GM21825 (cell line): Measurements from ENCODE around the gene TRIM2.

Experiments used
- ATAC-seq: cut with Tn5 transposase; IDR thresholded peaks from one replicate; pipeline ENCODE4 v1.9.1; 2021; ENCODE audit warnings: mild to moderate bottlenecking, moderate library complexity; ENCODE audit not compliant: unreplicated experiment

The TRIM2 gene

DNA sequence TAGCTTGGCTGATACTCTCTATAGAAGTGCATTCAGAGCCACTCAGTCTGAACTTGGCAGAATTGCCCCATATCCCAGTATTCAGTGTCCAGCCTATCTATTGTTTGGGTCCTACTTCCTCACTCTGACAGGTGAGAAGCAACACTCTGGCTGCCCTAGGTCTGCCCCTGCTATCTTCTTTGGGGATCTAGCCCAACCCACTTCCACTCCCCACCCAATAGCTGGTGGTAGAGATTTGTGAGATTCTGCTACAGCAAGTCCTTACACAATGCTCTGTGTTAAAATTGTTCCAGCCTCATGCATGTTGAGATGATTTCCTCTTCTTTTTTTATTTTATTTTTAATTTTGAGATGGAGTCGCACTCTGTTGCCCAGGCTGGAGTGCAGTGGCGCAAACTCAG is 67.6 kb downstream of the TRIM2 start:
- no peak for ATAC-seq

DNA sequence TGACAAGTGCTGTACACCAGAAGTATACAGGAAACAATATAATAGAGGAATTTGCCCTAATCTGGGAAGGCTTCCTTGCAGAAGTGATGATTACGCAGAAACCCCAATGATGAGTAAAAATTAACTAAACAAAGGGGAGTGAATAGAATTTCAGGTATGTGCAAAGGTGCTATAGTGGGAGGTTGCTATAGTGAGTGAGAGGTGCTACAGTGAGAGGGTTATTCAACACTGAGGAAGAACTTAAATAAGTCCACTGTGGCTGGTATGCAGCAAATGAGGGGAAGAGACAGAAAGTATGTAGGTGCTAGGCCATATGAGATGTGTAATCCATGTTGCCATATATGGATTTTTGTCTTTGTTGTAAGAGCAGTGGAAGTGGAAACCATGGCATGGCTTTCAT is 69.5 kb downstream of the TRIM2 start:
- ATAC-seq: no peak

DNA sequence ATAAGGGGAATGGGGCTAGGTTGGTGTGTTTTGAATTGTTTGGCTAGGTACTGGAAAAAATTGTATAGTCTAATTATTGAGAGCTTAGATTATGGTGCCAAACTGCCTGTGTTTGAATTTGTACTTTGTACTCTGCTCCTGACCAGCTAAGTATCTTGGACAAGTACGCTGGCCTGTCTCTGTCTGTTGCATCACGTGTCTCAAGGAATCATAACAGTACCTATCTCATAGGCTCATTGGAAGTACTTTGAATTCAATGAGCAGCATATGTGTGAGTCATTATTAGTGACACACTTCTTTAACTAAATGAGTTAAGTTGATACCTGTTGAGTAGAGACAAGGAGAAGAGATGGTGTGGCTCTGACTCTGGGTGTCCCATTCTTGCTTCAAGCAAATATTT is 70.7 kb downstream of the TRIM2 start:
- ATAC-seq: no peak

DNA sequence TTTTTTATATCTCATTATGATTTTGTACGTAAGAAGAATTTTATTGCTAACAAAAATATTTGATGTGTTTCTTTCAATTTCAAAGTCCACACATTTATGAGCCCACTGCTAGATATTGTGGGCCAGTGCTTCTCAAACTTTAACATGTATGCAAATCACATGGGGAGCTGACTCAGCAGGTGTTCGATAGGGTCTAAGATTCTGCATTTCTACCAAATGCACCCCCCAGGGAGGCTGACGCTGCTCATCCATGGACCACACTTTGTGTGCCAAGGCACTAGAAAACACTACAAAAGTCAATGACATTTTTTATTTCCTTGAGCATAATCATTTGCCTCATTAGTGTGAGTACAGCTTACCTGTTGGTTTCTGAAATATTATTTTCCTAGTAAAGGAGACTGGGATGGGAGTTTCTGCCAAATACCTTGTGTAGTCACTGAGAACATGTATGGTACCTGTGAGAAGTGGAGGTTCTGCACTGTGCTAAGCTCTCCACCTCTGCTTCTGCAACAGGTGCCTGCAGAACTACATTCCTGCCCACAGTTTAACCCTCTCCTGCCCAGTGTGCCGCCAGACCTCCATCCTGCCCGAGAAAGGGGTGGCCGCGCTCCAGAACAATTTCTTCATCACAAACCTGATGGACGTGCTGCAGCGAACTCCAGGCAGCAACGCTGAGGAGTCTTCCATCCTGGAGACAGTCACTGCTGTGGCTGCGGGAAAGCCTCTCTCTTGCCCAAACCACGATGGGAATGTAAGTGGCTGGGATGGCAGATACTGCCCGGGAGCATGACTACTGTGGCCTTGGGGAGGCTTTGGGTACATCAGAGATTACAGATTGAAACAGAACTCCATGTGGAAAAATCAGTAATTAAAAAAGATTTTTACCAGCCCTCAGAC is 71.4 kb downstream of the TRIM2 start:
- ATAC-seq: no peak

DNA sequence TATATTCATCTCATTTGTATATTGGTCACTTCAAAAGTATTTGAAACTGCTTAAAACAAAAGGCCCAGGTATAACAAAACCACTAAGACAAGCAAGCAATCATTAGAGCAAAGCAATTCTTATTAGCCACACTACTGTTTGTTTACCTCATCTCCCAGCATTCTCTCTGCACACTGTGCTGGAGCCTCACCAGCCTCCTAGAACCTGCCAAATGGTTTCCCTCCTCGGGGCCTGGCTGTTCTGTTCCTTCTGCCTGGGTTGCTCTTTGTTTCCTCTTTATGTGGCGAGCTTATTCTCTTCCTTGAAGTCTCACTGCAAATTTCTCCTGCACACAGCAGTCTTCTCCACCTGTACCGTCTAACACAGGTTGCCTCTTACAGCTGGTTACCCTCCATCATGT is 72.7 kb downstream of the TRIM2 start:
- ATAC-seq: no peak

DNA sequence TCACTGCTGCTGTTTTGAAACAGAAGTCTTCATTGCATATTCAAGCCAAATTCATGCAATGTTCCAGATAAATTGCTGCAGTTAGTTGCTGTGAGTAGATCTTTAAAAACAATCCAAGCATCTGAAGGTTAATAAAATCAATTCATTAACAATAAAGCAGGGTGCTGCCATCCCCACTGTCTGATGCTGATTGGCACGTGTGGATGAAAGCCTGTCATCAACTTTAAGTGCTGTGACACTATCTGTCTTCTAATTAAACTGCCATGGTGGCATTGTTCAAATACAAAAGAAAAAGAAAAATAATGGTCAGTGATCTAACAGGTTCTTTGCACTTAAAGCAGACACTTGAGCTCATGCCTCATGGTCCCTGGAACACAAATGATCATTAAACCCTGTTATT is 77.2 kb downstream of the TRIM2 start:
- ATAC-seq: no peak

DNA sequence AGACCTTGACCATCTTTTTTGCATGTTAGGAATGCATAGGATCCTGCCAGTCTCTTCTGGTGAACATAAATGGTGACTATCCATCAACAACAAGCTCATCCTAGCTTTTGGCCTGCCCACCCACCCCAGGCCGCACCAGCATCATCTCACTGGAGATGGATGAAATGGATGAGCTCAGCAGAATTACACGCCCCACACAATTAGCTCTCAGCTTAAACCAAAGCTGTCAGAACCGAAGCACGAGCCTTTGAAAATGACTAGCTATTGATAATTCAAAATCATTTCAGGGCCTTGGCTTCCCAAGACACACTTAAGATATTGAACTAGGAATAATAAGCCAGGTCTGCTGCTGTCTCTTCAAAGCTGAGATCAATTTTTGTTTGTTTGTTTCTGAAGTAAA is 77.8 kb downstream of the TRIM2 start:
- no peak for ATAC-seq

DNA sequence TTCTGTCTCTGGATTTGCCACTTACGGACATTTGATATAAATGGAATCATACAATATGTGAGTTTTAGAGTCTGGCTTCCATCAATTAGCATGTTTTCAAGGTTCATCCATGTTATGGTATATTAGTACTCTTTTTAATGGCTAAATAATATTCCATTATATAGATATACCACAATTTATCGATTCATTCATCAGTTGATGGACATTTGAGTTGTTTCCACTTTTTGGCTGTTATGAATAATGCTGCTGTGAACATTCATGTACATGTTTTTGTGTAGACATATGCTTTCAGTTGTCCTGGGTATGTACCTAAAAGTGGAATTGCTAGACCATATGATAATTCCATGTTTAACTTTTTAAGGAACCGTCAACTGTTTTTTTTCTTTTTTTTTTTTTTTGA is 79.0 kb downstream of the TRIM2 start:
- ATAC-seq: no peak

DNA sequence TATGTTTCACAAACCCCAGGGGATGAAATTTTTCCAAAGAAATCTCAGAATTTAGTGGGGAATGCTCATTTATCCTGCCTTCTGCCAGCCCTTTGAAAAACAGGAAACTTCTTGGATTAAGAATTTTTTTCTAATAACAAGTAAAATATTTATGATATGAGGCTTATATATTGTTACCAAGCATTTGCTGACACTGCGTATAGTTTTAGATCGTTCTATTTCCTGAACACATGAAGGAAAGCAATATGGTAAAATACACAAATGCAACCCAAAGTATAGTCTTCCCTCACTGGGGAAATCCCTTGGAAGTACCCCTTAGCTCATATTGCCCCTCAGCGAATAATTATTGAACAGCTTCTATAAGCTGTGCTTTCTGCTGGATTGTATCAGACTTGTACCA is 85.9 kb downstream of the TRIM2 start:
- ATAC-seq: no peak

DNA sequence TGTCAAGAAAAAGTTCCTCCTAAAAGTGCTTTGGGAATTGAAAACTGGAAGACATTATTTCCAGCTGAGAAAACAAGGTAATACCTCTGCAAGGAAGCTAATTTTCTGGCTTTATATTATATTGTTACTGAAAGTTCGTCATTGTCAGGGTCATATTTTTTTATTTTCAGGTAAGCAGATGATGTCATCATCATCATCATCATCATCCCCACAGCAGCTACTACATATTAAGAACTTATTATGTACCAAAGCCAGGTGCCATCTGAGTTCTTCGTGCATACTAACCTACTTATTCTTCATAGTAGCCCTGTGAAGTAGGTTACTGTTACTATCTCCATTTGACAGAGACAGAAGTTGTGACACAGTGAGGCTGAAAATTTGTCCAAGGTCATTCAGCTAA is 87.3 kb downstream of the TRIM2 start:
- ATAC-seq: no peak

DNA sequence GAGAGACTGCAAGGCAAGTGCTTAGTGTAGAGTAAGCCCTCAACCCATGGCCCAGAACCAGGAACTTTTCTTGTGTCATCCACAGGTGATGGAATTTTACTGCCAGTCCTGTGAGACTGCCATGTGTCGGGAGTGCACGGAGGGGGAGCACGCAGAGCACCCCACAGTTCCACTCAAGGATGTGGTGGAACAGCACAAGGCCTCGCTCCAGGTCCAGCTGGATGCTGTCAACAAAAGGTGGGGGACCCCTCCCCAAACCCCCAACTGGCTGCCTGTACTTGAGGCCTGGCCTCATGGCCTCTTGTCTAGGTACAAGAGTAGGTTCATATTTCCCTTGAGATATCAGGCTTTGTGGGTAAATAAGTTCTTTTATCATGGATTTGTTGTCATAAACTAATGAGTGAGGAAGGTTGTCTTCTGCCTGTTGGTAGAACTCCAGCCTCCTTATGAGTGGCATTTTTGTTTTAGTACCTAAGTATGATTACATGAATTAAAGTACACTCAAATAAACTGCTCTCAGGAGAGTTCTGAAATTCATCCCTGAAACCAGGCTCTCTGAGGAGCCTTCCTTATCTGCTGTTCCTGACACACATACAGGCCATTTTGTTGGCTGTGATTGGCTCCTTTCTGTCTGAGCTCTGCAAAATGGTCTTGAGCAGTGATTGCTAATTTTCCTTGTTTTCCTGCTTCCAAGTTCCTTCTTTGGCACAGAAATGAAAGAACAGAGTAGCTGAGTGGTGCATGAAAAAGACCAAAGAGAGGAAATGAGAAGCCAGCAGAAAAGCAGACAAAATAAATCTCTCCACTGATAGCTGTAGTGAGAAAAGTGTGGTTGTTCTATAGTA is 88.9 kb downstream of the TRIM2 start:
- ATAC-seq: no peak

DNA sequence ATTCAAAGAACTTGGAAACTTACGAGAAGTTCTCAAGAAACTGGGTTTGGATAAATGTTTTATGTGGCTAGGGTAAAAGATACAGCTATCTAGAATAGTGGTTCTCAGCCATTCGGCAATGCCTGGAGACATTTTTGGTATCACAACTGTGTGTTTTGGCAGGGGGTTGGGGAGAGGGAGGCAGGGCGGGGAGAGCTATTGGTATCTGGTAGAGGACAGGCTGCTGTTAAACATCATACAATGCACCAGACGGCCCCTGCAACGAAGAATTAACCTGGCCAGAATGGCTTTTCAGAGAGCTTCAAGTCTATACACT is 89.5 kb downstream of the TRIM2 start:
- no peak for ATAC-seq

DNA sequence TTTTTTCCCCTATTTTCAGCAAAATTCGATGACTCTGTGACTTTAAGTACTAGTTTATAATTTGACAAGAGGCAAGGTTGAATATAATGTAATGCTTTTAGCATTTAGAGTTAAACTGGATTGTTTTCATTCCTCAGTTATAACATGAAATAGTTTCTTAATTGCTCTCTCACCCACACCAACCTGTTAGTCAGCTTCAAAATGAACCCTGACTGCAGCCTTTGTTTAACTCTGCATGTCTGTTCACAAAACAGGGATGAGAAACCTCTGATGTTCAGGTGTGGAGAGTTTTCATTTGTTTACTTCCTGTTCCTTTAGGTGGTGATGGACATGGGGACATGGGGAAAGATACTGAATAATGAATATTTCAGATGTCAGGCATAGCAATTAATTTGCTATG is 90.4 kb downstream of the TRIM2 start:
- ATAC-seq: no peak

DNA sequence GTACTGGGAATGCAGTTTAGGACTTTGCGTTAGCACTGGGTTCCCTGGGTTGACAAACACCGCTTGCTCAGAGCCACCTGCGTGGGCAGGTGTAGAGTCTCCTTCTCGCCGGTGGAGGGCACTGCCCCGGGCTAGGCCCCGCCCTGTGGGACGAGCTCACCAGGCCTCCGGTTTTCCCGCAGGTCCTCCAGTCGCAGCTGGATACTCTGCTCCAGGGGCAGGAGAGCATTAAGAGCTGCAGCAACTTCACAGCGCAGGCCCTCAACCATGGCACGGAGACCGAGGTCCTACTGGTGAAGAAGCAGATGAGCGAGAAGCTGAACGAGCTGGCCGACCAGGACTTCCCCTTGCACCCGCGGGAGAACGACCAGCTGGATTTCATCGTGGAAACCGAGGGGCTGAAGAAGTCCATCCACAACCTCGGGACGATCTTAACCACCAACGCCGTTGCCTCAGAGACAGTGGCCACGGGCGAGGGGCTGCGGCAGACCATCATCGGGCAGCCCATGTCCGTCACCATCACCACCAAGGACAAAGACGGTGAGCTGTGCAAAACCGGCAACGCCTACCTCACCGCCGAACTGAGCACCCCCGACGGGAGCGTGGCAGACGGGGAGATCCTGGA is 91.0 kb downstream of the TRIM2 start:
- no peak for ATAC-seq

DNA sequence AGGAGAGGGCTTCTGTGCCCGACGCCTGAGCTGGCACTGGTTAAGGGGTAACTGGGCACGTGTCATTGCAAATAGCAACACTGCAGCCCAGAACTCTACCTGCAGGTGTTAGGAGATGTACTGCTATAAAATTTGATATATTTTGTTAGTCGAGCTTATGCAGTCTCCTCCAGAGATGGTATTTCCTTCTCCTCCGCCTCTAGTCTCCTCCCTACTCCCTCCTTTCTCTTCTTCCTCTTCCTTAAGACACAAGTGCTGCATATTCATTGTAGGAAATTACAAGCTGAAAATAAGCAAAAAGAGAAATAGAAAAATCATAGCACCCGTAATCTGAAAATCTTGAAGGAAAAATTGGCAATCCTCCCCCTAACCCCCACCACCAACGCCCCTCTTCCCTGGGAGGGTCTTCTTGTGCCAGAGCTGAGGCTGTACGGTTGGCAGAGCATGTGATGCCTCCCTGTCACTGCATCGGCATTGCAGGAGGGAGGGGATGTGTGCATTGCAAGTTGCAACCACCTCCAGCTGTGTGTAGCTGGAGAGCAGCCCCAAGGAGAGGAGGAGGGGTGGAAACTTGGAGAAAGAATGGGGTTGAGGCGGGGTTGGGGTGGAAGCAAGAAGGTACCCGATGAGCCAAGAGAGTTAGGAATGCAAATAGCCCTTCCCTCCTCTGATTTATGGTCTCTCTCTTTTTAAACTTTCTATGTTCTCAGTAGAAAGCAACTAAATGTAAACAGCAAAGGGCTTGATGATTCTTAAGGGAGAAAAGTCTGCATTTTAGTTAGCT is 92.0 kb downstream of the TRIM2 start:
- ATAC-seq: no peak

DNA sequence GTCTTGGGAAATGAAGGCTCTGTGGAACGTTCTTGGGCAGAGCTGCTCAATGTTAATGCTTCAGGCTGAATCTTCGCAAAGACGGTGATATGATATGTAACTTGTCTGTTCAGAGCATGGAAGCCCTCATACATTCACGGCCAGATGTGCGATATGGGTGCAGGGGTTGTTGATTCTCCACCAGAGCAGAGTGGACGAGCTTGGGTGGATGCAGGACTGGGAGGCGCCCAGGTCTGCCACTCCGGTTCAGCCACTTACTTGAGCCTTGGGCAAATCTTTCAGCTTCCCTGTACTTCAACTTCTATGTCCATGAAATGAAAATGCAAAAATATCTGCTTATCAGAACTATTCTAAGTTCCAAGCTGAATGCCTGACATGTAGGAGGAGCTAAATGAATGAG is 92.9 kb downstream of the TRIM2 start:
- ATAC-seq: no peak

DNA sequence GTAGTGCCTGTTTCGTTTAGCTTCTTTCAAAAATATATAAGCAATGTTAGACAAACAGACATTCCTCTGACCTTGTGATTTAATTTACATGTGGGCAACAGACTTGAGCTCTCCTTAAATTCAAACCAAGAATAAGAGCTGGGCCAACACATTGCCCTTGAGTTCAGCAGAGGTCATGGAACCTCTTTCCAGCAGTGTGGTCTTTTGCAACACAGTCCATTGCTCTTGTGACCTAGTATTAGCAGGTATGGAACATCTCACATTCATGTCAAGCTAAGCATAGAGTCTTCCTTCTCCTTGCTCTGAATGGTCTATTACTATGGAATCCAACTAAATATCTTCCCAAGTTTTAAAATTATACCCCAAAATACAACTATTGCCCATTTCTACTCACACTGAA is 106.5 kb downstream of the TRIM2 start:
- ATAC-seq: no peak

DNA sequence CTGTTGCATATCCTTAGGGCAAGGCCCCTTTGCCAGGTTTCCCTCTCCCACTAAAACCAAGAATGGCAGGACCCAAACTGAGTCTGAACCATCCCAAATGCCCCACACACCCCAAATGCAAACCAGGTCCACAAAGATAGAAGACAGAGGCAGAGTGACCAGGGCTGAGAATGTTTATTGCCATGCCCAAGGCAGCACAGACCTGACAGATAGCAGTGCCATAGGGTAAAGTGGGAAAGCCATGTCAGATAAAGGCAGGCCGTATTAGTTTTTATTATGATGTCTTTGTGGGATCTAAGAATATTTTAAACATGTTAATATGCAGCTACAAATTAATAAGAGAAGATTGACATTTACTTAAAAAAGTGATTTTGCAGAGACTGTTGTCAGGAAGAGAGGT is 110.7 kb downstream of the TRIM2 start:
- no peak for ATAC-seq

DNA sequence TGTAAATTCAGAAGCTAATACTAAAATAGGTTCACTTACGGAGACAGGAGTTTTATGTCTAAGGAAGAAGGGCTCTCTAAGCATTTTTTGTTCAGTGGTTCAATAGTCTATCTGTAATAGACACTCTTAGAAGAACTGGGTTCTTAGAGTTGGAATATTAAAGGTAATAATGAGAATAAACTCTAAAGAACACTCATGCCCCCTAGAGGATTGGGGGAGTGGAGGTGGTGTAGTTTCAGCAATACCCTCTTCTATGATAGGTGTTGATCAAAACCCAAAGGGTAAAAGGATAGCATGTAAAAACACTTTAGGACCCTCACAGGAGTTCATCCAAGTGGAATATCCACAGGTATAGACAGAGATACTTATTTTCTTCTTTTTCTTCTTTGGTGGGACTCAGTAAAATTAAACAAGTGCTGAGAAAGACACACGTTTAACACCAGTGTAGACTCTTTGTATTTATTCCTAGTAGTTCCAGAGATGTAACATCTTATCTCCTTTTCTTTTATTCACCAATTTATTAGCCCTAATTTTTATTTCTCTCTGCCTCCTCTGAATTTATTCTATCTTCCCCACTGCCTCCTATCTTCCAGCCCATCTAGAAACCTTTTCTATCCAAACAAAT is 114.6 kb downstream of the TRIM2 start:
- no peak for ATAC-seq

DNA sequence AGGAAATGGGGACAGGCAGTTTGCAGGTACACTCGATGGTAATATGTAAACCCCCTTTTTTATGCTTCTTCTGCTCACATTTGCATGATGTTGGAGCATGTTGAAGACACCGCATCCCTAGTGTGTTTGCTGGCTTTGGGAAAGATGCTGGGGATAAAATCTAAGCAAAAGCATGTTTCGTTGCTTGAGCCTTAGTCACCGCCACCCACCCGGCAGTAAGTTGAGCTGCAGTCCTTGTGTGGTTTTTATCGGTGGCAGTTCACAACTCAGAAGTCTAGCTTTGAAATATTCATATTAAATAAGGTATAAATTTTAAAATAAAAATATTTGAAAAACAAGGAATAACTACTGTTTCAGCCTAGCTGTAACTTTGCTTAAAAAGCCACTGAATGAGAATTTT is 118.5 kb downstream of the TRIM2 start:
- ATAC-seq: no peak

DNA sequence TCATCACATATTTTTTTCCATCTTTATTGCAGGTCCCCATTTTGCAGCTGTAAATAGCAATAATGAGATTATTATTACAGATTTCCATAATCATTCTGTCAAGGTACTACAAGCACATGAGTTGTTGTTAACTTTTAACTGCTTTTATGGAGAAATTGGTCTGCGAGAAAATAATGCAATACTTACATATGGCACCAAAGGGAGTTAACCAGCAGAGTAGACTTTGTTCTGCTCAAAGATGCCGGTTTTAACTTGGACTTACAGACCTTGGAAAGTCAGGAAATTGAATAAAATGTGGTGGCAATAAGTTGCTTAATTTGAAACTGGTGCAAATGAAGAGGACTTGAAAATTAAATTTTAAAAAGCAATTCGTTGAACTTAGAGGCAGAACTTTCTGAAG is 119.8 kb downstream of the TRIM2 start:
- ATAC-seq: no peak
